NCI-H2196 (cell line): ENCODE data around the gene DHX38.

Experiments
- DNase-seq: peaks from one replicate; lab custom pipeline; 2025; ENCODE audit not compliant: unreplicated experiment; lab: John Stamatoyannopoulos, UW

DHX38 gene

DNA sequence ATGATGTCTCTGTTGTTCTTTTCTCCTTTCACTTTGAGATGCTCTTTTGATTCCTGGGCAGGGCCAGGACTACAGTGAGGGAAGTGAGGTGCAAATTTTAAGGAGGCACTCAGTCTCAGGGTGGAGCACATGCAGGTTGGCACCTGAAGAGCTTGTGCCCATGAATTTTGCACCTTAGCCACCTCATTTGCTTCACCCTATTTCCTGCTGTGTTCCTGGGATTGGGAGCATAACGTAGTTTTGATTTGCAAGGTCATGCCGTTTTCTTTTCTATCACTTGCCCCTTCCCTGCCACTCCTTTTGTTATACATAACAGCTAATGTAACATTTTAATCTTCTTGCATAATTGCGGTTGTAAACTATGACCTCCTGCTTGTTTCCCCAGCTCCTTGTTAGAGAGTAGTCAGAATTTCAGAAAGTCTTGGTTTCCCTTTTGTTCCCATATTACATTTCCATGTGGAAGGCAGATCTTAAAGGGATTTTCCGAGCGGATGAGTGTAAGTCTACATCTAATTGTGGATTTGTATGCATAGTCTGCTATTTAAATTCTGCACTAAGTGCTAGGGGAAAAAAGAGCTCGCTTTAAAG, 68.6 kb downstream of the DHX38 start:
- DNase-seq: no peak
